ENCODE results near the gene PRR33. TPM values are rescaled to one million over a fixed set of nuclear protein-coding genes. Genes with fewer than 3 reads are reported as not detected.

Gene PRR33
- polyA plus RNA-seq, 2 of the 4 experiments (the other 2 are of a cell fraction) = not detected

GRCh38 chr11:1915795-1916131 is 24.1 kb upstream of the PRR33 start:
- no peak overlapping the region for H3K4me3 ChIP-seq
- no peaks in the 10 kb centered on the region for H3K4me1 ChIP-seq
- ChIA-PET CTCF (no interaction called here), POLR2A (no interaction called here)
- no peak for FAIRE-seq
- H3K9me3 ChIP-seq = no peaks in the 10 kb centered on the region
- no peak for ATAC-seq
- no peak overlapping the region for H3K4me2 ChIP-seq
- no peak overlapping the region for H3K27ac ChIP-seq
- no peak for DNase-seq (ENCODE audit: low read depth in 1 of 2, low spot score in 1 of 2)
- WGBS (ENCODE audit: missing lambda C conversion rate) = 19% methylated on average over 2 of the region's 2 CpGs
- TF ChIP-seq CTCF (IDR thresholded peaks at IDR 0.05) (no peak), HOXB13 (CRISPR knock-in tag; IDR thresholded peaks at IDR 0.05; ENCODE audit: low read depth) (no peak), EP300 (IDR thresholded peaks at IDR 0.05) (no peak), CHD4 (IDR thresholded peaks at IDR 0.05; ENCODE audit: borderline replicate concordance) (no peak)

- ATAC-seq (no peak), DNase-seq (ENCODE audit: low read depth in 1 of 2, low spot score in 1 of 2) (no peak), FAIRE-seq (no peak)
- POLR2A ChIA-PET = no interaction called here
- Histone ChIP-seq H3K4me2 (no peak overlapping the region), H3K9me3 (no peaks in the 10 kb centered on the region), H3K27ac (no peak overlapping the region), H3K4me3 (no peak overlapping the region), H3K4me1 (no peaks in the 10 kb centered on the region)
- TF ChIP-seq EHF (CRISPR knock-in tag; IDR thresholded peaks at IDR 0.05) (no peak), RCOR1 (IDR thresholded peaks at IDR 0.05; ENCODE audit: low read depth, low read length) (no peak), E2F6 (IDR thresholded peaks at IDR 0.05; ENCODE audit: borderline replicate concordance, low read depth) (no peak), SREBF2 (IDR thresholded peaks at IDR 0.05) (no peak), ESRRA (IDR thresholded peaks at IDR 0.05; ENCODE audit: borderline replicate concordance, low read length) (no peak), USF2 (IDR thresholded peaks at IDR 0.05) (no peak), EP300 (IDR thresholded peaks at IDR 0.05) (no peak), HMGXB4 (CRISPR knock-in tag; IDR thresholded peaks at IDR 0.05; ENCODE audit: borderline replicate concordance) (no peak), FOSL2 (IDR thresholded peaks at IDR 0.05) (no peak), FOSL2 (CRISPR knock-in tag; IDR thresholded peaks at IDR 0.05) (no peak), CEBPB (IDR thresholded peaks at IDR 0.05) (no peak), HES2 (IDR thresholded peaks at IDR 0.05) (no peak)
- 59% methylated on average over 27 of the region's 31 CpGs for WGBS (ENCODE audit: missing lambda C conversion rate)
- CTCF ChIA-PET = interaction anchor here (0.7 to 1.1 kb wide), 6 partner anchors 22 to 289 kb away, joined by 3 to 4 read pairs (median 3); no protein-coding TSS in a partner anchor
Measured at GRCh38 chr11:1913271-1914060, 21.8 kb upstream of the PRR33 start.

- FAIRE-seq (no peak), DNase-seq (ENCODE audit: low read depth in 1 of 2, low spot score in 1 of 2) (no peak), ATAC-seq (no peak)
- ChIA-PET POLR2A (interaction anchor here (0.7 kb wide), 1 partner anchor 37 kb away, joined by 4 read pairs; no protein-coding TSS in a partner anchor), CTCF (interaction anchor here (0.9 to 1.1 kb wide), 3 partner anchors 37 to 288 kb away, joined by 3 to 4 read pairs (median 3); no protein-coding TSS in a partner anchor)
- no peak for TF ChIP-seq BHLHE40 (IDR thresholded peaks at IDR 0.05; ENCODE audit: low read depth, low read length)
- no peak for TF ChIP-seq MAFK (IDR thresholded peaks at IDR 0.05; ENCODE audit: partially characterized antibody)
- TF ChIP-seq CTCF (IDR thresholded peaks at IDR 0.05) = no peak
- no peak for TF ChIP-seq EP300 (IDR thresholded peaks at IDR 0.05)
- TF ChIP-seq ZSCAN20 (CRISPR knock-in tag; IDR thresholded peaks at IDR 0.05) = no peak
- no peak for TF ChIP-seq CBX2 (IDR thresholded peaks at IDR 0.05; ENCODE audit: borderline replicate concordance, low read depth)
- Histone ChIP-seq H3K27ac (no peak overlapping the region), H3K9me3 (no peaks in the 10 kb centered on the region), H3K4me3 (no peak overlapping the region), H3K4me2 (no peak overlapping the region), H3K4me1 (no peaks in the 10 kb centered on the region)
- 78% methylated on average over 13 of the region's 13 CpGs for WGBS (ENCODE audit: missing lambda C conversion rate)
Measured at GRCh38 chr11:1912289-1912878, 20.7 kb upstream of the PRR33 start.

Measured in A549 (cell line).